Measurements from ENCODE around the gene ITGA5. TPM values are rescaled to one million over a fixed set of nuclear protein-coding genes. Genes with fewer than 3 reads are reported as not detected.

The ITGA5 gene
- total and polyA plus RNA-seq, 2 of the 13 experiments (the other 11 are each of a cell fraction or from before 2014, with no cell fraction given), result 0.20 to 0.40 TPM

DNA sequence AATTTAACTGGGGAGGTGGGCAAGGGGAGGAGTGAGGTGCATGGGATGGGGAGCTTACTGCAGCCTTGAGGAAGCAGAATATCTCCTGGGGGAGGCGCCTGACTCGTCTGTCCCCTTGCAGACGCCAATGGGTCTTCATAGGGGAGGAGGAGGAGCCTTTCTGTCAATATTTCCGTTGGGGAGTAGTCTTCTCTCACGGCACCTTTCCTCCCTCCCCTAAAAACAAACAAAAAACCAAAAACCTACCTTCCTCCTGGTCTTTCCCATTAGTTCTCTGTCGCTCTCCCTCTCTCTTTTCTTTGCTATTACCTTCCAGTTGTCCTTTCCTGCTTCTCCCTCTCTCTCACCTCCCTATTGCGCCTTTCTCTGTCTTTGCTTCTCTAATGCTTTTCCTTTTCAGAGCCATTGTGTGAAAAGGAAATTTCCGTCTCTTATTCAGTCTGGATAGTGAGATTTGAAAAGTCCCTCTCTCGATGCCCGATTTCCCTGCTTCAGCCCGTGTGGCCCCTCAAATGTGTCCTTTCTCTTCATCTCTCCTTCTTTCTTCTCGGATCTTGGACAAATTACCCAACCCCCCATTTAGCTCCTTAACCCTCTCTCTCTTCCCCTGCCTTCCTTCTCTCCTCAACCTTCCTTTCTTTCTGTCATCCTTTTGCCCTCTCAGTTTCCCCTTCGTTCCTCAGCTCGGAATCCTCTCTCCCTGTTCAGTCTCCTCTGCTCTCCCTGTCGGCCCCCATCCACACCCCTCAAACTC lies 60.7 kb downstream of the ITGA5 start:
- Histone ChIP-seq H3K36me3 (replicated peaks in 1 of 2; ENCODE audit: control insufficient read depth in 1 of 2, insufficient read depth in 2 of 2, low read length in 2 of 2) (no peaks in the 10 kb centered on the region), H3K79me2 (ENCODE audit: insufficient read depth, low read length) (no peaks in the 10 kb centered on the region), H3K9me3 (ENCODE audit: low read length) (no peaks in the 10 kb centered on the region), H3K27ac (ENCODE audit: extremely low read length, insufficient read depth, low read length) (peak overlapping the region; percentile 42), H3K4me2 (ENCODE audit: low read depth, low read length) (peak overlapping the region; percentile 82), H3K9ac (ENCODE audit: insufficient read depth, low read depth, low read length) (peak overlapping the region; percentile 66), H3K4me1 (ENCODE audit: insufficient read depth, low read length) (peaks cover 49% of the 10 kb centered on the region), H2AFZ (ENCODE audit: low read length) (peak overlapping the region; percentile 90), H3K27me3 (ENCODE audit: control insufficient read depth in 1 of 2, insufficient read depth in 2 of 2, low read length in 2 of 2) (no peaks in the 10 kb centered on the region; a peak in 1 of 5 replicates), H3K4me3 (replicated peaks in 1 of 3; ENCODE audit: insufficient read depth in 1 of 3, low read depth in 2 of 3, low read length in 3 of 3) (peak overlapping the region; percentile 75 to 81 (median 78)), H4K20me1 (ENCODE audit: insufficient read depth, low read length) (no peaks in the 10 kb centered on the region)
- CTCF ChIA-PET (ENCODE audit: low intra/inter-chr PET ratio, low total read pairs), result interaction anchor here (3.5 kb wide), 1 partner anchor 107 kb away, joined by 40 read pairs; no protein-coding TSS in a partner anchor
- ATAC-seq (no peak), FAIRE-seq (peak; percentile 50), DNase-seq (ENCODE audit: low spot score) (no peak)
- in situ Hi-C loops (cut with HindIII; ENCODE audit: extremely low pct_ligation_motif_present, low pct_unique_long_range_greater_than_20kb), result no loop called here
- intact Hi-C loops (cut with micrococcal nuclease; ENCODE audit: unreplicated experiment), result loop anchor here (2.0 kb wide), 2 partner anchors 22 to 34 kb away; partner anchors contain the start of gene COPZ1
- 8% methylated on average over 15 of the region's 15 CpGs for WGBS (ENCODE audit: low lambda C conversion rate)
- POLR2A ChIA-PET, result interaction anchor here (0.6 to 4.4 kb wide), 21 partner anchors 10 to 172 kb away, joined by 3 to 53 read pairs (median 5); partner anchors contain the start of genes CBX5, COPZ1, HNRNPA1 and NFE2
- TSS peak; percentile 70 for BruUV-seq (replicated peaks)
- TF ChIP-seq, protein P1, sequence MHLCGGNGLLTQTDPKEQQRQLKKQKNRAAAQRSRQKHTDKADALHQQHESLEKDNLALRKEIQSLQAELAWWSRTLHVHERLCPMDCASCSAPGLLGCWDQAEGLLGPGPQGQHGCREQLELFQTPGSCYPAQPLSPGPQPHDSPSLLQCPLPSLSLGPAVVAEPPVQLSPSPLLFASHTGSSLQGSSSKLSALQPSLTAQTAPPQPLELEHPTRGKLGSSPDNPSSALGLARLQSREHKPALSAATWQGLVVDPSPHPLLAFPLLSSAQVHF (CRISPR knock-in tag; IDR thresholded peaks at IDR 0.05), result no peak
- TF ChIP-seq ZNF512 (CRISPR knock-in tag; IDR thresholded peaks at IDR 0.05), result peak; percentile 94
- TF ChIP-seq, protein P2, sequence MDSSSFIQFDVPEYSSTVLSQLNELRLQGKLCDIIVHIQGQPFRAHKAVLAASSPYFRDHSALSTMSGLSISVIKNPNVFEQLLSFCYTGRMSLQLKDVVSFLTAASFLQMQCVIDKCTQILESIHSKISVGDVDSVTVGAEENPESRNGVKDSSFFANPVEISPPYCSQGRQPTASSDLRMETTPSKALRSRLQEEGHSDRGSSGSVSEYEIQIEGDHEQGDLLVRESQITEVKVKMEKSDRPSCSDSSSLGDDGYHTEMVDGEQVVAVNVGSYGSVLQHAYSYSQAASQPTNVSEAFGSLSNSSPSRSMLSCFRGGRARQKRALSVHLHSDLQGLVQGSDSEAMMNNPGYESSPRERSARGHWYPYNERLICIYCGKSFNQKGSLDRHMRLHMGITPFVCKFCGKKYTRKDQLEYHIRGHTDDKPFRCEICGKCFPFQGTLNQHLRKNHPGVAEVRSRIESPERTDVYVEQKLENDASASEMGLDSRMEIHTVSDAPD (CRISPR knock-in tag; IDR thresholded peaks at IDR 0.05), result no peak
- TF ChIP-seq MEF2D (CRISPR knock-in tag; IDR thresholded peaks at IDR 0.05), result no peak
- TF ChIP-seq MIXL1 (CRISPR knock-in tag; IDR thresholded peaks at IDR 0.05), result no peak
- TF ChIP-seq, protein P3, sequence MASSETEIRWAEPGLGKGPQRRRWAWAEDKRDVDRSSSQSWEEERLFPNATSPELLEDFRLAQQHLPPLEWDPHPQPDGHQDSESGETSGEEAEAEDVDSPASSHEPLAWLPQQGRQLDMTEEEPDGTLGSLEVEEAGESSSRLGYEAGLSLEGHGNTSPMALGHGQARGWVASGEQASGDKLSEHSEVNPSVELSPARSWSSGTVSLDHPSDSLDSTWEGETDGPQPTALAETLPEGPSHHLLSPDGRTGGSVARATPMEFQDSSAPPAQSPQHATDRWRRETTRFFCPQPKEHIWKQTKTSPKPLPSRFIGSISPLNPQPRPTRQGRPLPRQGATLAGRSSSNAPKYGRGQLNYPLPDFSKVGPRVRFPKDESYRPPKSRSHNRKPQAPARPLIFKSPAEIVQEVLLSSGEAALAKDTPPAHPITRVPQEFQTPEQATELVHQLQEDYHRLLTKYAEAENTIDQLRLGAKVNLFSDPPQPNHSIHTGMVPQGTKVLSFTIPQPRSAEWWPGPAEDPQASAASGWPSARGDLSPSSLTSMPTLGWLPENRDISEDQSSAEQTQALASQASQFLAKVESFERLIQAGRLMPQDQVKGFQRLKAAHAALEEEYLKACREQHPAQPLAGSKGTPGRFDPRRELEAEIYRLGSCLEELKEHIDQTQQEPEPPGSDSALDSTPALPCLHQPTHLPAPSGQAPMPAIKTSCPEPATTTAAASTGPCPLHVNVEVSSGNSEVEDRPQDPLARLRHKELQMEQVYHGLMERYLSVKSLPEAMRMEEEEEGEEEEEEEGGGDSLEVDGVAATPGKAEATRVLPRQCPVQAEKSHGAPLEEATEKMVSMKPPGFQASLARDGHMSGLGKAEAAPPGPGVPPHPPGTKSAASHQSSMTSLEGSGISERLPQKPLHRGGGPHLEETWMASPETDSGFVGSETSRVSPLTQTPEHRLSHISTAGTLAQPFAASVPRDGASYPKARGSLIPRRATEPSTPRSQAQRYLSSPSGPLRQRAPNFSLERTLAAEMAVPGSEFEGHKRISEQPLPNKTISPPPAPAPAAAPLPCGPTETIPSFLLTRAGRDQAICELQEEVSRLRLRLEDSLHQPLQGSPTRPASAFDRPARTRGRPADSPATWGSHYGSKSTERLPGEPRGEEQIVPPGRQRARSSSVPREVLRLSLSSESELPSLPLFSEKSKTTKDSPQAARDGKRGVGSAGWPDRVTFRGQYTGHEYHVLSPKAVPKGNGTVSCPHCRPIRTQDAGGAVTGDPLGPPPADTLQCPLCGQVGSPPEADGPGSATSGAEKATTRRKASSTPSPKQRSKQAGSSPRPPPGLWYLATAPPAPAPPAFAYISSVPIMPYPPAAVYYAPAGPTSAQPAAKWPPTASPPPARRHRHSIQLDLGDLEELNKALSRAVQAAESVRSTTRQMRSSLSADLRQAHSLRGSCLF (CRISPR knock-in tag; IDR thresholded peaks at IDR 0.05; ENCODE audit: borderline replicate concordance), result no peak
- no peak for TF ChIP-seq YEATS4 (CRISPR knock-in tag; IDR thresholded peaks at IDR 0.05; ENCODE audit: borderline replicate concordance)
- no peak for TF ChIP-seq HNRNPH1 (optimal IDR thresholded peaks at IDR 0.05; ENCODE audit: low read depth, low read length)
- TF ChIP-seq, protein P4, sequence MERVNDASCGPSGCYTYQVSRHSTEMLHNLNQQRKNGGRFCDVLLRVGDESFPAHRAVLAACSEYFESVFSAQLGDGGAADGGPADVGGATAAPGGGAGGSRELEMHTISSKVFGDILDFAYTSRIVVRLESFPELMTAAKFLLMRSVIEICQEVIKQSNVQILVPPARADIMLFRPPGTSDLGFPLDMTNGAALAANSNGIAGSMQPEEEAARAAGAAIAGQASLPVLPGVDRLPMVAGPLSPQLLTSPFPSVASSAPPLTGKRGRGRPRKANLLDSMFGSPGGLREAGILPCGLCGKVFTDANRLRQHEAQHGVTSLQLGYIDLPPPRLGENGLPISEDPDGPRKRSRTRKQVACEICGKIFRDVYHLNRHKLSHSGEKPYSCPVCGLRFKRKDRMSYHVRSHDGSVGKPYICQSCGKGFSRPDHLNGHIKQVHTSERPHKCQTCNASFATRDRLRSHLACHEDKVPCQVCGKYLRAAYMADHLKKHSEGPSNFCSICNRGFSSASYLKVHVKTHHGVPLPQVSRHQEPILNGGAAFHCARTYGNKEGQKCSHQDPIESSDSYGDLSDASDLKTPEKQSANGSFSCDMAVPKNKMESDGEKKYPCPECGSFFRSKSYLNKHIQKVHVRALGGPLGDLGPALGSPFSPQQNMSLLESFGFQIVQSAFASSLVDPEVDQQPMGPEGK (CRISPR knock-in tag; IDR thresholded peaks at IDR 0.05), result peak; percentile 69
- no peak for TF ChIP-seq ZNF883 (CRISPR knock-in tag; IDR thresholded peaks at IDR 0.05; ENCODE audit: not compliant biosample characterization)
